H1 (cell line): ENCODE results near the gene PRKN. TPM values are rescaled to one million over a fixed set of nuclear protein-coding genes. Genes with fewer than 3 reads are reported as not detected.

Source experiments
- CTCF ChIA-PET: fragments of 300-600 bp; sonication (Branson Sonifier 250); formaldehyde crosslinking; loops from one replicate; lab custom pipeline; 2021; ENCODE audit not compliant: partially characterized antibody; lab: Charles Lee
- POLR2A ChIA-PET: fragments of 300-600 bp; sonication (Branson Sonifier 250); formaldehyde crosslinking; loops from one replicate; lab custom pipeline; 2021; ENCODE audit warnings: inconsistent platforms; ENCODE audit not compliant: partially characterized antibody; lab: Charles Lee
- DNase-seq, 2 experiments: peaks; one replicate each; pipeline versions ENCODE4 v3.0.0 to v3.0.0-alpha.2; 2010 to 2022; ENCODE audit warnings: low spot score in 2 of 2, low read depth in 1 of 2, mixed read lengths in 1 of 2
- FAIRE-seq: peaks from 2 replicates; lab custom pipeline; 2011; peaks lifted over from hg19 to GRCh38; lab: Jason Lieb, UNC
- H2AFZ ChIP-seq: 2 replicates; pipeline ENCODE4 v1.8.1; 2012; ENCODE audit warnings: low read length, inconsistent platforms
- H2AK5ac ChIP-seq: 2 replicates; pipeline ENCODE4 v1.6.1; 2013; ENCODE audit warnings: low read depth, low read length
- H2BK120ac ChIP-seq: replicated peaks from 2 replicates; pipeline ENCODE3; 2013; ENCODE audit warnings: low read depth, low read length, inconsistent platforms
- H2BK12ac ChIP-seq: 2 replicates; pipeline ENCODE4 v1.6.1; 2013; ENCODE audit warnings: low read depth, low read length
- H2BK15ac ChIP-seq: 2 replicates; pipeline ENCODE4 v1.6.1; 2013; ENCODE audit warnings: low read length
- H2BK20ac ChIP-seq: 2 replicates; pipeline ENCODE4 v1.6.1; 2013; ENCODE audit warnings: low read length
- H2BK5ac ChIP-seq: 2 replicates; pipeline ENCODE4 v1.6.1; 2013; ENCODE audit warnings: low read depth, low read length
- H3K14ac ChIP-seq: 2 replicates; pipeline ENCODE4 v1.6.1; 2013; ENCODE audit warnings: inconsistent platforms; ENCODE audit not compliant: insufficient read length
- H3K18ac ChIP-seq: 2 replicates; pipeline ENCODE4 v1.6.1; 2013; ENCODE audit warnings: low read length; ENCODE audit errors: extremely low read depth
- H3K23ac ChIP-seq: 2 replicates; pipeline ENCODE4 v1.6.1; 2013; ENCODE audit warnings: inconsistent platforms; ENCODE audit not compliant: insufficient read length
- H3K23me2 ChIP-seq: 2 replicates; pipeline ENCODE4 v1.6.1; 2013; ENCODE audit warnings: low read depth, low read length
- H3K27ac ChIP-seq: 2 replicates; pipeline ENCODE4 v1.6.1; 2011; ENCODE audit warnings: low read depth, low read length, inconsistent platforms
- H3K27me3 ChIP-seq, 4 experiments: replicated peaks in 1 of 4; 1 replicate in 1 of 4; 2 replicates in 3 of 4; pipeline versions ENCODE4 v1.6.1 to v1.8.1; 2011 to 2013; ENCODE audit warnings: low read length in 3 of 4, mild to moderate bottlenecking in 3 of 4, inconsistent platforms in 2 of 4, mixed read lengths in 2 of 4, moderate library complexity in 1 of 4; ENCODE audit not compliant: control insufficient read depth in 3 of 4, insufficient read depth in 3 of 4; ENCODE audit errors: extremely low read depth in 1 of 4
- H3K36me3 ChIP-seq, 4 experiments: 2 replicates each; pipeline versions ENCODE4 v1.6.1 to v1.8.1; 2011 to 2013; ENCODE audit warnings: mild to moderate bottlenecking in 4 of 4, low read length in 3 of 4, moderate library complexity in 2 of 4, control low read depth in 1 of 4, inconsistent platforms in 1 of 4; ENCODE audit not compliant: insufficient read depth in 4 of 4, control insufficient read depth in 2 of 4
- H3K4ac ChIP-seq: replicated peaks from 2 replicates; pipeline ENCODE3; 2013; ENCODE audit warnings: low read length, low read depth, mixed read lengths, inconsistent platforms; ENCODE audit not compliant: insufficient read length
- H3K4me1 ChIP-seq, 4 experiments: replicated peaks in 1 of 4; 1 replicate in 1 of 4; 2 replicates in 3 of 4; pipeline versions ENCODE4 v1.6.1 to v1.8.1; 2011 to 2013; ENCODE audit warnings: low read length in 3 of 4, inconsistent platforms in 2 of 4, mixed read lengths in 1 of 4; ENCODE audit not compliant: insufficient read depth in 4 of 4, control insufficient read depth in 3 of 4
- H3K4me2 ChIP-seq, 2 experiments: 2 replicates each; pipeline versions ENCODE4 v1.6.1 to v1.8.1; 2011 to 2013; ENCODE audit warnings: low read depth in 2 of 2, low read length in 2 of 2, control low read depth in 1 of 2, inconsistent platforms in 1 of 2, mild to moderate bottlenecking in 1 of 2; ENCODE audit not compliant: insufficient read depth in 1 of 2
- H3K4me3 ChIP-seq, 4 experiments: fragments of 200-600, 300-600 bp in 1 of 4; sonication (generic), shearing (Covaris generic), sonication (Bioruptor Twin) in 1 of 4; 2 replicates each; pipeline versions ENCODE4 v1.5.1 to v1.8.1; 2011 to 2016; ENCODE audit warnings: low read length in 4 of 4, low read depth in 3 of 4, control low read depth in 2 of 4, inconsistent platforms in 2 of 4, mild to moderate bottlenecking in 2 of 4, mixed read lengths in 1 of 4, moderate library complexity in 1 of 4; ENCODE audit not compliant: insufficient read depth in 2 of 4; ENCODE audit errors: extremely low read depth in 1 of 4
- H3K56ac ChIP-seq: replicated peaks from 2 replicates; pipeline ENCODE3; 2013; ENCODE audit warnings: low read depth, mild to moderate bottlenecking, mixed read lengths, low read length, inconsistent platforms; ENCODE audit not compliant: insufficient read length
- H3K79me1 ChIP-seq: 2 replicates; pipeline ENCODE4 v1.6.1; 2013; ENCODE audit warnings: low read depth, low read length, control low read depth
- H3K79me2 ChIP-seq, 2 experiments: 2 replicates each; pipeline versions ENCODE4 v1.6.1 to v1.8.1; 2012 to 2013; ENCODE audit warnings: low read length in 2 of 2, mild to moderate bottlenecking in 2 of 2, inconsistent platforms in 1 of 2; ENCODE audit not compliant: insufficient read depth in 2 of 2, control insufficient read depth in 1 of 2
- H3K9ac ChIP-seq, 4 experiments: replicated peaks in 1 of 4; 1 replicate in 1 of 4; 2 replicates in 3 of 4; pipeline versions ENCODE4 v1.6.1 to v1.8.1; 2011 to 2013; ENCODE audit warnings: low read depth in 3 of 4, low read length in 3 of 4, control low read depth in 2 of 4, mild to moderate bottlenecking in 2 of 4, moderate library complexity in 2 of 4, inconsistent platforms in 1 of 4; ENCODE audit errors: extremely low read depth in 1 of 4
- H3K9me3 ChIP-seq, 2 experiments: 2 replicates each; pipeline versions ENCODE4 v1.6.1 to v1.8.1; 2012 to 2013; ENCODE audit warnings: mild to moderate bottlenecking in 2 of 2, moderate library complexity in 2 of 2, control low read depth in 1 of 2, inconsistent platforms in 1 of 2, low read depth in 1 of 2, low read length in 1 of 2, mixed read lengths in 1 of 2; ENCODE audit not compliant: insufficient read depth in 2 of 2
- H4K20me1 ChIP-seq, 2 experiments: replicated peaks in 1 of 2; 2 replicates each; pipeline versions ENCODE3 to v1.8.1; 2011 to 2013; ENCODE audit warnings: inconsistent platforms in 2 of 2, low read length in 2 of 2, mild to moderate bottlenecking in 1 of 2; ENCODE audit not compliant: insufficient read depth in 2 of 2, control insufficient read depth in 1 of 2
- H4K5ac ChIP-seq: 2 replicates; pipeline ENCODE4 v1.6.1; 2013; ENCODE audit warnings: low read length, low read depth, mixed read lengths, inconsistent platforms; ENCODE audit not compliant: insufficient read length
- H4K8ac ChIP-seq: 2 replicates; pipeline ENCODE4 v1.8.0; 2013; ENCODE audit warnings: mild to moderate bottlenecking, moderate library complexity, low read length, inconsistent platforms; ENCODE audit not compliant: insufficient read depth; ENCODE audit errors: extremely low read depth
- H4K91ac ChIP-seq: replicated peaks from 2 replicates; pipeline ENCODE3; 2013; ENCODE audit warnings: low read length, mixed read lengths, inconsistent platforms; ENCODE audit not compliant: insufficient read length
- BCL11A ChIP-seq, 2 experiments: IDR thresholded peaks; one replicate each; pipeline ENCODE4 v1.6.1; 2011; ENCODE audit warnings: low read depth in 2 of 2, low read length in 2 of 2, mild to moderate bottlenecking in 2 of 2
- CBX5 ChIP-seq: fragments of 300-800, 300-1000 bp; sonication (generic); IDR thresholded peaks from 2 replicates; pipeline ENCODE4 v1.7.1; 2016; ENCODE audit warnings: antibody characterized with exemption, low read length, low read depth
- CBX8 ChIP-seq: fragments of 300-800, 300-1000 bp; sonication (generic); IDR thresholded peaks from 2 replicates; pipeline ENCODE4 v1.7.1; 2016; ENCODE audit warnings: low read depth, low read length, borderline replicate concordance
- CTBP2 ChIP-seq: IDR thresholded peaks from 2 replicates; pipeline ENCODE4 v1.7.0; 2011; ENCODE audit warnings: borderline replicate concordance, mild to moderate bottlenecking, moderate library complexity, mixed read lengths, low read length; ENCODE audit not compliant: insufficient read depth, insufficient read length
- EP300 ChIP-seq, 2 experiments: IDR thresholded peaks; 1 replicate in 1 of 2; 2 replicates in 1 of 2; pipeline ENCODE4 v1.6.1; 2011 to 2012; ENCODE audit warnings: low read depth in 2 of 2, low read length in 2 of 2, mild to moderate bottlenecking in 2 of 2, borderline replicate concordance in 1 of 2, inconsistent platforms in 1 of 2, moderate library complexity in 1 of 2
- GTF2F1 ChIP-seq: IDR thresholded peaks from 2 replicates; pipeline ENCODE4 v1.6.1; 2012; ENCODE audit warnings: low read depth, low read length, improper control_type of control experiment, borderline replicate concordance
- HDAC6 ChIP-seq: IDR thresholded peaks from one replicate; pipeline ENCODE4 v1.7.1; 2012; ENCODE audit warnings: low read depth, mild to moderate bottlenecking, inconsistent platforms, low read length, moderate library complexity
- JUND ChIP-seq: IDR thresholded peaks from 2 replicates; pipeline ENCODE4 v1.6.1; 2011; ENCODE audit warnings: mild to moderate bottlenecking, improper control_type of control experiment, low read length
- KDM1A ChIP-seq: fragments of 200-600, 300-600 bp; sonication (generic); IDR thresholded peaks from 2 replicates; pipeline ENCODE4 v1.7.1; 2016; ENCODE audit warnings: mild to moderate bottlenecking, low read length, borderline replicate concordance
- POLR2A ChIP-seq, 2 experiments: IDR thresholded peaks; 1 replicate in 1 of 2; 2 replicates in 1 of 2; pipeline ENCODE4 v1.6.1; 2011; ENCODE audit warnings: low read depth in 2 of 2, low read length in 2 of 2, mild to moderate bottlenecking in 2 of 2; ENCODE audit errors: control extremely low read depth in 1 of 2
- RXRA ChIP-seq: IDR thresholded peaks from 2 replicates; pipeline ENCODE4 v1.6.1; 2011; ENCODE audit warnings: low read depth, mild to moderate bottlenecking, low read length, moderate library complexity; ENCODE audit not compliant: insufficient read depth
- SIN3A ChIP-seq, 2 experiments: IDR thresholded peaks in 1 of 2; conservative IDR thresholded peaks in 1 of 2; 2 replicates each; pipeline ENCODE4 v1.6.1; 2011 to 2012; ENCODE audit warnings: low read length in 2 of 2, improper control_type of control experiment in 1 of 2, low read depth in 1 of 2, mild to moderate bottlenecking in 1 of 2
- SUZ12 ChIP-seq: fragments of 200-600 bp; sonication (generic); IDR thresholded peaks from 2 replicates; pipeline ENCODE4 v1.6.1; 2012; ENCODE audit warnings: mild to moderate bottlenecking, inconsistent platforms, low read length, moderate library complexity, mixed read lengths
- TBP ChIP-seq: IDR thresholded peaks from 2 replicates; pipeline ENCODE4 v1.6.1; 2011; ENCODE audit warnings: low read depth, low read length, improper control_type of control experiment
- TEAD4 ChIP-seq: IDR thresholded peaks from 2 replicates; pipeline ENCODE4 v1.6.1; 2012; ENCODE audit warnings: low read depth, low read length, inconsistent platforms, mixed read lengths
- WGBS, 2 experiments: shearing (Covaris generic) in 1 of 2; methylation state at CpG; one replicate each; pipeline versions ENCODE4 v1.1.6 to v1.1.7; 2013 to 2015; ENCODE audit warnings: low lambda C conversion rate in 2 of 2, mixed read lengths in 2 of 2, inconsistent platforms in 1 of 2, low coverage in 1 of 2, missing lambda C conversion rate in 1 of 2; ENCODE audit not compliant: insufficient replicate concordance in 2 of 2, insufficient coverage in 1 of 2, insufficient read length in 1 of 2; ENCODE audit errors: extremely low coverage in 1 of 2, missing lambda C conversion rate in 1 of 2; 5-methylcytosine and 5-hydroxymethylcytosine counted together
- polyA plus RNA-seq, 7 experiments: library from polyadenylated mRNA; depleted of rRNA in 3 of 7; stranded (reverse) in 5 of 7; unstranded in 2 of 7; fragments of >200 nt in 5 of 7; fragments of 200-250 nt in 2 of 7; gene quantifications; 1 replicate in 5 of 7; 2 replicates in 1 of 7; 4 replicates in 1 of 7; pipeline versions ENCODE4 v1.2.1 to v1.2.3, GENCODE V29; 2011 to 2013; ENCODE audit warnings: missing spikeins in 2 of 7, mixed read lengths in 2 of 7
- total RNA-seq: library from RNA; stranded (reverse); fragmentation: NEBNext Ultra II Directional; extraction: Animal tissue kit (Norgen Biotek cat#: 25700); gene quantifications from 2 replicates; pipeline ENCODE4 v1.2.1, GENCODE V29; 2021

Gene PRKN
- total and polyA plus RNA-seq, 2 of the 8 experiments (the other 6 are each of a cell fraction or from before 2014, with no cell fraction given): 0.13 to 0.29 TPM

GRCh38 chr6:161394437-161394836 lies 1333.1 kb downstream of the PRKN start:
- Histone ChIP-seq H3K4me2 (no peak overlapping the region), H3K23me2 (no peaks in the 10 kb centered on the region)
- TF ChIP-seq BCL11A (IDR thresholded peaks at IDR 0.05; ENCODE audit: low read depth in 2 of 2, low read length in 2 of 2) (no peak), SUZ12 (no peak), GTF2F1 (no peak), HDAC6 (no peak), RXRA (no peak), JUND (no peak), POLR2A (IDR thresholded peaks at IDR 0.05; ENCODE audit: control extremely low read depth in 1 of 2, low read depth in 2 of 2, low read length in 2 of 2) (no peak), TBP (no peak), CTBP2 (no peak), CBX5 (no peak), CBX8 (no peak), EP300 (IDR thresholded peaks at IDR 0.05; ENCODE audit: borderline replicate concordance in 1 of 2, low read depth in 2 of 2, low read length in 2 of 2) (no peak), SIN3A (conservative IDR thresholded peaks at IDR 0.05 in 1 of 2, IDR thresholded peaks at IDR 0.05 in 1 of 2; ENCODE audit: low read depth in 1 of 2, low read length in 2 of 2) (no peak), TEAD4 (no peak), KDM1A (no peak)

More at GRCh38 chr6:161394437-161394836, 1333.1 kb downstream of the PRKN start:
- WGBS, 2 experiments: 94% methylated on average over 5 of the region's 5 CpGs; no CpG with 5 or more reads in 1 of the 2 experiments
- Histone ChIP-seq H2AFZ (no peak overlapping the region), H3K23ac (no peak overlapping the region), H3K9ac (no peak overlapping the region), H3K18ac (no peak overlapping the region), H4K91ac (no peak overlapping the region), H3K79me2 (no peaks in the 10 kb centered on the region), H3K27me3 (no peaks in the 10 kb centered on the region; a peak in 1 of 7 replicates), H4K20me1 (no peaks in the 10 kb centered on the region), H3K9me3 (0 out of 4 replicates have a peak, but pooled peaks cover 0 to 2% of the 10 kb centered on the region in 2 experiments), H3K79me1 (no peaks in the 10 kb centered on the region), H4K5ac (no peak overlapping the region), H4K8ac (no peak overlapping the region), H3K27ac (no peak overlapping the region), H2BK12ac (no peak overlapping the region), H3K36me3 (no peaks in the 10 kb centered on the region), H3K14ac (no peak overlapping the region), H3K4me1 (no peaks in the 10 kb centered on the region; a peak in 2 of 7 replicates), H2BK5ac (no peak overlapping the region), H3K4me3 (no peak overlapping the region), H3K4ac (no peak overlapping the region), H2BK15ac (no peak overlapping the region), H2AK5ac (no peak overlapping the region), H3K56ac (no peak overlapping the region), H2BK20ac (no peak overlapping the region), H2BK120ac (no peak overlapping the region)
- POLR2A ChIA-PET: no interaction called here
- CTCF ChIA-PET: interaction anchor here (0.7 to 10.0 kb wide), 20 partner anchors 9 to 287 kb away, joined by 3 to 86 read pairs (median 4); no protein-coding TSS in a partner anchor
- no peak for DNase-seq
- FAIRE-seq: no peak
